Osteoblast (primary cell): Measurements from ENCODE around the gene NGF. TPM values are rescaled to one million over a fixed set of nuclear protein-coding genes. Genes with fewer than 3 reads are reported as not detected.

Experiments
- DNase-seq: peaks from one replicate; pipeline ENCODE4 v3.0.0; 2011; ENCODE audit warnings: low spot score, mixed read lengths; ENCODE audit not compliant: insufficient read length; ENCODE audit errors: missing footprints
- H2AFZ ChIP-seq: 2 replicates; pipeline ENCODE4 v1.6.0; 2011; ENCODE audit warnings: mild to moderate bottlenecking, low read length
- H3K27ac ChIP-seq: 2 replicates; pipeline ENCODE4 v1.5.1; 2011; ENCODE audit warnings: mild to moderate bottlenecking, low read depth, low read length, moderate library complexity
- H3K27me3 ChIP-seq: 2 replicates; pipeline ENCODE4 v1.6.0; 2012; ENCODE audit warnings: mild to moderate bottlenecking, control low read depth, inconsistent platforms, low read length, moderate library complexity; ENCODE audit not compliant: insufficient read depth
- H3K36me3 ChIP-seq: 2 replicates; pipeline ENCODE4 v1.5.1; 2011; ENCODE audit warnings: mild to moderate bottlenecking, low read length, control low read depth, moderate library complexity; ENCODE audit not compliant: insufficient read depth
- H3K4me1 ChIP-seq: 2 replicates; pipeline ENCODE4 v1.5.1; 2011; ENCODE audit warnings: mild to moderate bottlenecking, low read length, control low read depth, moderate library complexity; ENCODE audit not compliant: insufficient read depth
- H3K4me2 ChIP-seq: 2 replicates; pipeline ENCODE4 v1.6.0; 2011; ENCODE audit warnings: mild to moderate bottlenecking, low read length; ENCODE audit not compliant: insufficient read depth
- H3K4me3 ChIP-seq: fragments of 200-600 bp; sonication (generic); 3 replicates; pipeline ENCODE4 v1.5.1; 2012; ENCODE audit warnings: mild to moderate bottlenecking, low read length, inconsistent platforms; ENCODE audit not compliant: insufficient read depth
- H3K79me2 ChIP-seq: 2 replicates; pipeline ENCODE4 v1.6.0; 2012; ENCODE audit warnings: mild to moderate bottlenecking, low read length, control low read depth, inconsistent platforms; ENCODE audit not compliant: insufficient read depth
- H3K9me3 ChIP-seq: 2 replicates; pipeline ENCODE4 v1.5.1; 2011; ENCODE audit warnings: low read depth, low read length, control low read depth
- H4K20me1 ChIP-seq: 2 replicates; pipeline ENCODE4 v1.6.0; 2012; ENCODE audit warnings: mild to moderate bottlenecking, low read length, control low read depth; ENCODE audit not compliant: insufficient read depth
- total RNA-seq: library from RNA; depleted of rRNA; stranded (reverse); fragments of >200 nt; gene quantifications from 2 replicates; pipeline ENCODE4 v1.2.3, GENCODE V29; 2012
- TF ChIP-seq, protein P1 (sequence below): IDR thresholded peaks from 2 replicates; pipeline ENCODE4 v1.5.1; 2011; ENCODE audit warnings: mild to moderate bottlenecking, low read depth, low read length, moderate library complexity; ENCODE audit errors: extremely low read depth

NGF gene
- total RNA-seq, 1 donor: 6.2 TPM

DNA sequence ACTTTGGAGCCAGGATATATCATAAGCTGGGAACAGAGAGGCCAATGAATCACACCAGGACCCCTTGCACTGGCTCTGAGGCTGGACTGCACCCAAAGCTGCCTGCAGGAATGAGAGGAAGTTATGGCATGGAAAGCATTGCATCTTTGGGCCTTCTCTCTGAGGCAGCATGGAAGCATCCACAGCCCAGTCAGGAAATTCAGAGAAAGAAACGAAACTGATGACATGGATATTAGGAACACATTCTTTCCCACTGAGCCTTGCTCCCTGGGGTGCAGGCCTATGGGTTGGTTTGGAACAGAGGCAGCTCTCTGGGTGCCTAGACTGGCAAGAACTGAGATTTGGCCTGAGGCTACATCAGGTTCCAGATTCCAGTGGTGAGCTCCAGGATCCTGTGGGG is 98.6 kb downstream of the NGF start:
- H3K4me2 ChIP-seq: peak overlapping the region; percentile 54

DNA sequence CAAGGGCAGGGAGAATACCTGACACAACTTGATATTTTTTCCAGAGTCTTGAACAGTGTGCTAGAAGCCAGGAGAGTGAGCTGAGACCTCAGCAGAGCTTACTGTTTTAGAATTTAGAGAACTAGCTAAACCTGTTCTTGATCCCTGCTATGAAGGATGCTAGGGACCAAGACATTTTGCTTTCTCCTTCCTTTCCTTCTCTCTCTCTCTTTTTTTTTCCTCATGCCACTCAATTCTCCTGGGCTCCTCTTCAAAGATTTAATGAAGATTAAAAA is 99.0 kb downstream of the NGF start:
- peak overlapping the region; percentile 90 for H3K27ac ChIP-seq
- no peaks in the 10 kb centered on the region for H4K20me1 ChIP-seq
- H3K27me3 ChIP-seq: no peaks in the 10 kb centered on the region
- no peak overlapping the region for H3K4me3 ChIP-seq
- H3K4me1 ChIP-seq: peaks cover 20% of the 10 kb centered on the region
- H3K79me2 ChIP-seq: no peaks in the 10 kb centered on the region
- H2AFZ ChIP-seq: peak overlapping the region; percentile 45
- H3K36me3 ChIP-seq: no peaks in the 10 kb centered on the region
- TF ChIP-seq, protein P1, sequence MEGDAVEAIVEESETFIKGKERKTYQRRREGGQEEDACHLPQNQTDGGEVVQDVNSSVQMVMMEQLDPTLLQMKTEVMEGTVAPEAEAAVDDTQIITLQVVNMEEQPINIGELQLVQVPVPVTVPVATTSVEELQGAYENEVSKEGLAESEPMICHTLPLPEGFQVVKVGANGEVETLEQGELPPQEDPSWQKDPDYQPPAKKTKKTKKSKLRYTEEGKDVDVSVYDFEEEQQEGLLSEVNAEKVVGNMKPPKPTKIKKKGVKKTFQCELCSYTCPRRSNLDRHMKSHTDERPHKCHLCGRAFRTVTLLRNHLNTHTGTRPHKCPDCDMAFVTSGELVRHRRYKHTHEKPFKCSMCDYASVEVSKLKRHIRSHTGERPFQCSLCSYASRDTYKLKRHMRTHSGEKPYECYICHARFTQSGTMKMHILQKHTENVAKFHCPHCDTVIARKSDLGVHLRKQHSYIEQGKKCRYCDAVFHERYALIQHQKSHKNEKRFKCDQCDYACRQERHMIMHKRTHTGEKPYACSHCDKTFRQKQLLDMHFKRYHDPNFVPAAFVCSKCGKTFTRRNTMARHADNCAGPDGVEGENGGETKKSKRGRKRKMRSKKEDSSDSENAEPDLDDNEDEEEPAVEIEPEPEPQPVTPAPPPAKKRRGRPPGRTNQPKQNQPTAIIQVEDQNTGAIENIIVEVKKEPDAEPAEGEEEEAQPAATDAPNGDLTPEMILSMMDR: no peak
- H3K9me3 ChIP-seq: no peaks in the 10 kb centered on the region
- peak overlapping the region; percentile 54 for H3K4me2 ChIP-seq
- no peak for DNase-seq

More for the DNA sequence above, 98.6 kb downstream of the NGF start:
- TF ChIP-seq, protein P1: no peak
- Histone ChIP-seq H3K9me3 (no peaks in the 10 kb centered on the region), H4K20me1 (no peaks in the 10 kb centered on the region), H3K27ac (peak overlapping the region; percentile 90), H3K27me3 (no peaks in the 10 kb centered on the region), H3K79me2 (no peaks in the 10 kb centered on the region), H3K4me3 (peak overlapping the region; percentile 16), H3K36me3 (no peaks in the 10 kb centered on the region), H3K4me1 (peaks cover 20% of the 10 kb centered on the region), H2AFZ (peak overlapping the region; percentile 45)
- peak; percentile 4 for DNase-seq

DNA sequence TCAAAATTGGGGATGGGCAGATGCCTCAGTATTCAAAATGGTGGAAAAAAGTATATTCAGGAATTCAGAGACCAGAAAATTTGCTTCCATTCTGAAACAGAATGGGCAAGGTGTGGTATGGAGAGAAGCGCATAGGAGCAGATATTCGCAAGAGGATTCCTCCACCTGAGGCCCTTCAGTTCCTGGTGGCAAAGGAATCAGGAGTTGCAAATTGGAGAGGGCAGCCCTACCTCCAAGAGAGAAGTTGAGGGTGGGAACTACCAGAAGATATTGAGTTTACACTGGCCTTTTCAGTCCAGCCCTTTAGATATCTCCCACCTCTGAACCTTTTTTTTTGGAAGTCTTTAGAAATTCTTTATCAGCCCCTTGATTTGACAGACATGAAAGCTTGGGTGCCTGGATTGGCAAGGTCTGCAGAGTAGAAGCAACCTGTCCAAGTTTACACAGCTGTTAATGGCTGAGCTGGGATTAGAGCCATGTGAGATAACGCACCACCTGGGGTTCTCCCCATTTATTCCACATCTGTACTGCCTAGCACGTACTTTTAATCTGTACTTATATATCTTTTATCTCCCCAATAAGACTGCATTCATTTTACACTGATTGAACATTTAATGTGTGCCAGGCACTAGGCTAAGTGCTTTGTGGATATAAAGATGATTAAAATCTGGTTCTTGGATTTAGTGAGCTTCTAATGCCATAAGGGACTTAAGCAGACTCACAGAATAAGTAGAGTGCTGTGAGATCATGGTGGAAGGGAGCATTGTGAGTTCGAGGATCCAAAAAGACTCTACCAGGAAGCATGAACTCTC is 99.5 kb downstream of the NGF start:
- H2AFZ ChIP-seq: peak overlapping the region; percentile 45
- no peak overlapping the region for H3K4me2 ChIP-seq
- H4K20me1 ChIP-seq: no peaks in the 10 kb centered on the region
- H3K4me1 ChIP-seq: peaks cover 20% of the 10 kb centered on the region
- no peaks in the 10 kb centered on the region for H3K9me3 ChIP-seq
- no peaks in the 10 kb centered on the region for H3K36me3 ChIP-seq
- peak overlapping the region; percentile 90 for H3K27ac ChIP-seq
- no peaks in the 10 kb centered on the region for H3K79me2 ChIP-seq
- DNase-seq: no peak
- TF ChIP-seq, protein P1: no peak
- no peaks in the 10 kb centered on the region for H3K27me3 ChIP-seq
- H3K4me3 ChIP-seq: no peak overlapping the region

DNA sequence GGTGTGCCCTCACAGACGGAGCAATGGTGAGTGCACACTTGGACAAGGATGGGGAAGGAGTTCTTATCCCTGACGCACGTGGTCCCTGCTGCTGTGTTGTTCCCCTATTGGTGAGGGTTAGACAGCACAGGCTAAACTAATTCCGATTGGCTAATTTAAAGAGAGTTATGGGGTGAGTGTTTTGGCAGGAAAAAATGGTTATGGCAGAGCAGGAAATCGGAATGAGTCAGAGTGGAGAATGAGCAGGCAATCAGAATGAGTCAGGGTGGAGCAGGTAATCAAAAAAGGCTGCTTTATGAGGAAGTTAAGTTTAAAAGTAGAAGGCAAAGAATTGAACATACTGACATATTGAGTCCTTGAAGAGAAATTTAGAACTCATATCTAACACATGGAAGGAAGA is 100.5 kb downstream of the NGF start:
- no peak overlapping the region for H3K4me3 ChIP-seq
- no peak overlapping the region for H2AFZ ChIP-seq
- no peak for DNase-seq
- TF ChIP-seq, protein P1: no peak
- no peak overlapping the region for H3K27ac ChIP-seq
- no peaks in the 10 kb centered on the region for H4K20me1 ChIP-seq
- H3K4me1 ChIP-seq: peaks cover 20% of the 10 kb centered on the region
- no peak overlapping the region for H3K4me2 ChIP-seq
- no peaks in the 10 kb centered on the region for H3K27me3 ChIP-seq
- no peaks in the 10 kb centered on the region for H3K9me3 ChIP-seq
- no peaks in the 10 kb centered on the region for H3K79me2 ChIP-seq
- no peaks in the 10 kb centered on the region for H3K36me3 ChIP-seq
